Stimulated activated CD8-positive, alpha-beta memory T cell treated with anti-CD3 and anti-CD28 coated beads, Interleukin-12 subunit alpha, Interleukin-12 subunit beta, amount 100 ng/mL, for 4 hours (primary cell): Measurements from ENCODE around the gene DRAP1.
A peak's percentile ranks its signal among the peaks of the same experiment; 100 is the strongest.

ENCODE experiments used
- DNase-seq: peaks from one replicate; pipeline ENCODE4 v3.0.0-alpha.2; 2020; ENCODE audit warnings: low read depth

The DRAP1 gene

GRCh38 chr11:65961267-65962140 lies 42.3 kb downstream of the DRAP1 start, which contains the start of gene SART1:
SART1 (plus strand) TSS chr11:65961734; CDS start chr11:65961781, 47 bp downstream.
- peak; percentile 93 for DNase-seq

GRCh38 chr11:65962141-65962564 lies 42.9 kb downstream of the DRAP1 start:
- no peak for DNase-seq

GRCh38 chr11:65964906-65965305 lies 45.7 kb downstream of the DRAP1 start:
- DNase-seq: no peak

- no peak for DNase-seq
Observed at GRCh38 chr11:65965986-65966762, 46.9 kb downstream of the DRAP1 start.

- DNase-seq: no peak
Observed at GRCh38 chr11:65967329-65967934, 48.2 kb downstream of the DRAP1 start.

- DNase-seq: no peak
Observed at GRCh38 chr11:65968600-65969482, 49.6 kb downstream of the DRAP1 start.
